WTC11 (cell line): ENCODE results near the gene TSPO2.

Source experiments
- CTCF ChIP-seq: fragments of 200-600 bp; IDR thresholded peaks from 2 replicates; pipeline ENCODE4 v1.8.0; 2022; ENCODE audit warnings: antibody characterized with exemption
- NR1H2 ChIP-seq: sonication (generic); formaldehyde crosslinking; IDR thresholded peaks from 2 replicates; pipeline ENCODE4 v1.9.0; 2021; ENCODE audit warnings: mild to moderate bottlenecking, moderate library complexity, missing genetic modification reagents
- TF ChIP-seq, protein P1 (sequence below): sonication (generic); formaldehyde crosslinking; IDR thresholded peaks from 2 replicates; pipeline ENCODE4 v1.8.0; 2022; ENCODE audit warnings: mild to moderate bottlenecking, missing genetic modification reagents

GRCh38 chr6:41071923-41072835, 29.9 kb downstream of the TSPO2 start, which contains the start of gene OARD1:
- TF ChIP-seq CTCF: no peak
- TF ChIP-seq, protein P1, sequence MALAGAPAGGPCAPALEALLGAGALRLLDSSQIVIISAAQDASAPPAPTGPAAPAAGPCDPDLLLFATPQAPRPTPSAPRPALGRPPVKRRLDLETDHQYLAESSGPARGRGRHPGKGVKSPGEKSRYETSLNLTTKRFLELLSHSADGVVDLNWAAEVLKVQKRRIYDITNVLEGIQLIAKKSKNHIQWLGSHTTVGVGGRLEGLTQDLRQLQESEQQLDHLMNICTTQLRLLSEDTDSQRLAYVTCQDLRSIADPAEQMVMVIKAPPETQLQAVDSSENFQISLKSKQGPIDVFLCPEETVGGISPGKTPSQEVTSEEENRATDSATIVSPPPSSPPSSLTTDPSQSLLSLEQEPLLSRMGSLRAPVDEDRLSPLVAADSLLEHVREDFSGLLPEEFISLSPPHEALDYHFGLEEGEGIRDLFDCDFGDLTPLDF (CRISPR knock-in tag): no peak
- TF ChIP-seq NR1H2 (CRISPR knock-in tag): no peak
